NT2/D1 (cell line): ENCODE measurements around the gene HIPK3.

Experiments used
- YY1 ChIP-seq: IDR thresholded peaks from 2 replicates; pipeline ENCODE4 v1.6.1; 2011; ENCODE audit not compliant: insufficient read length, insufficient read depth
- ZNF274 ChIP-seq: IDR thresholded peaks from 2 replicates; pipeline ENCODE4 v1.6.1; 2011; ENCODE audit warnings: mild to moderate bottlenecking, low read depth, low read length

DNA sequence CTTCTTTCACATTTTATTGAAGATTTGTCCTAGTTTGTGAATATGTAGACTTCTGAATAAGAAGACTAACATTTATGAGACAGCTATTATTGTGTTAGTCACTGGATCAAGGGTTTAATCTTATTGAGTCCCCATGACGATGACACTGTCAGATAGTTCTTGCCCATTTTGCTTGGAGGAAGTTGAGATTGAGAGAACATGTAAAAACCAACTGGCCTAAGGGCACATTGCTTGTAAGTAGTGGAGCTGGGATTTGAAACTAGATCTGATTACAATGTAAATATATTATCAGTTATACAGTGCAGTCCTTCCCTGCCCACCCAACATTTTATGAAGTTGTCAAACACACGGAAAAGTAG, 134.7 kb downstream of the HIPK3 start:
- TF ChIP-seq ZNF274 (no peak), YY1 (no peak)
